ENCODE data around the gene S100A4.

S100A4 gene

DNA sequence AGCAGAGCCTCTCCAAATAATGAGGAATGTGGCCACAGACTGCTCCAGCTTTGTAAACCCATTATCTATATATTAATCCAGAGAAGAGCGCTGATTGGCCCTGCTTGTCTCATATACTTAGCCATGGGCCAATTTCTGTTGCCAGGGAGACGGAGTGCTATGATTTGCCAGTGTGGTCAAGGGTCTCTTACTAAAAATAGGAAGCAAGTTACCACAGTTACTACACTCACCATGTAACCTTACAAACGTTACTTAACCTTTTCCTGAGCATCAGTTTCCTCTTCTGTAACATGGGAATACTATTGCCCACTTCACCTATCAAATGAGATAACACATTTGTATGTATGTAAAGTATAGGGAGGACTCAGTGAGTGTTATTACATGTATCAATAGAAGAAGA is 27.7 kb upstream of the S100A4 start:
- DNase-seq (ENCODE audit: low read depth) = no peak
- no peak overlapping the region for H3K4me3 ChIP-seq (ENCODE audit: low read depth, low read length)
- TF ChIP-seq, protein P1, sequence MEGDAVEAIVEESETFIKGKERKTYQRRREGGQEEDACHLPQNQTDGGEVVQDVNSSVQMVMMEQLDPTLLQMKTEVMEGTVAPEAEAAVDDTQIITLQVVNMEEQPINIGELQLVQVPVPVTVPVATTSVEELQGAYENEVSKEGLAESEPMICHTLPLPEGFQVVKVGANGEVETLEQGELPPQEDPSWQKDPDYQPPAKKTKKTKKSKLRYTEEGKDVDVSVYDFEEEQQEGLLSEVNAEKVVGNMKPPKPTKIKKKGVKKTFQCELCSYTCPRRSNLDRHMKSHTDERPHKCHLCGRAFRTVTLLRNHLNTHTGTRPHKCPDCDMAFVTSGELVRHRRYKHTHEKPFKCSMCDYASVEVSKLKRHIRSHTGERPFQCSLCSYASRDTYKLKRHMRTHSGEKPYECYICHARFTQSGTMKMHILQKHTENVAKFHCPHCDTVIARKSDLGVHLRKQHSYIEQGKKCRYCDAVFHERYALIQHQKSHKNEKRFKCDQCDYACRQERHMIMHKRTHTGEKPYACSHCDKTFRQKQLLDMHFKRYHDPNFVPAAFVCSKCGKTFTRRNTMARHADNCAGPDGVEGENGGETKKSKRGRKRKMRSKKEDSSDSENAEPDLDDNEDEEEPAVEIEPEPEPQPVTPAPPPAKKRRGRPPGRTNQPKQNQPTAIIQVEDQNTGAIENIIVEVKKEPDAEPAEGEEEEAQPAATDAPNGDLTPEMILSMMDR (IDR thresholded peaks at IDR 0.05; ENCODE audit: control insufficient read depth, extremely low read depth, insufficient read depth) = no peak

GRCh38 chr1:153572569-153573015 is 27.0 kb upstream of the S100A4 start:
- no peak overlapping the region for H3K4me3 ChIP-seq (ENCODE audit: low read depth, low read length)
- DNase-seq (ENCODE audit: low read depth) = peak; percentile 32
- TF ChIP-seq, protein P1 (IDR thresholded peaks at IDR 0.05; ENCODE audit: control insufficient read depth, extremely low read depth, insufficient read depth) = peak; percentile 82

GRCh38 chr1:153571706-153572105 is 26.1 kb upstream of the S100A4 start:
- TF ChIP-seq, protein P1 (IDR thresholded peaks at IDR 0.05; ENCODE audit: control insufficient read depth, extremely low read depth, insufficient read depth) = no peak
- H3K4me3 ChIP-seq (ENCODE audit: low read depth, low read length) = no peak overlapping the region
- no peak for DNase-seq (ENCODE audit: low read depth)

DNA sequence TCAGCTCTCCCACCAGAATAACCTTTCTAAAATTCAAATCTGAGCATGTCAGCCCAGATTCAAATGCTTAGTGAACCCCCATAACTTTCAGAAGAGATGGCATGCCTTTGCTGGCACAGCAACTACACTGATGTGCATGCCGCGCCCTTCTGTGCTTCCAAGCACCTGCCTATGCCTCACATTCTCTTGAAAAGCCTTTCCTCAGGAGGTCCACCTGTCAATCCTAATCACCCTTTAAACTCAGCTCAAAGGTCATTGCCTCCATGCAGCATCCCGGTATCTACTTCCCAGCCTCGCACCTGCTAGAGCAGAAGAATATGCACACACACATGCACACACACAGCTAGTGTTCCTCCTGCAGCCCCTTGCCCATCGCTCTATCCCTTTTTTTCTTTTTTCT is 25.3 kb upstream of the S100A4 start:
- TF ChIP-seq, protein P1 (IDR thresholded peaks at IDR 0.05; ENCODE audit: control insufficient read depth, extremely low read depth, insufficient read depth) = no peak
- DNase-seq (ENCODE audit: low read depth) = no peak

DNA sequence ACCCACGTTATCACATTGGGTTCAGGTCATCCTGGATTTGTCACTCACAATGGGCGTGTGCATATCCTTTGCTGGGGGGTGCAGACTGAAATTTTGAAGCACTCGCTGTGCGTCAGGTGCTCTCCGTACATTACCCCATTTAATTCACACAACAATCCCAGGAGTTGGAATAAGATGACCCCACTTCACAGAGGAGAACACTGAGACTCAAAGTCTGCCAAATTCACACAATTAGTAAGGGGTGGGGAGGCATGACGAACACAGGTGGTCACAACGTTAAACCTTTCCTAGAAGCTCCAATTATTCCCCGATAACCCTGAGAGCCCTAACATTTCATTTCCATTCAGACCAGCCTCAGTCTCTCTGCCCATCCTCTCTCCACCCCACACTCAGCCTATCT is 23.9 kb upstream of the S100A4 start:
- TF ChIP-seq, protein P1 (IDR thresholded peaks at IDR 0.05; ENCODE audit: control insufficient read depth, extremely low read depth, insufficient read depth) = no peak
- H3K4me3 ChIP-seq (ENCODE audit: low read depth, low read length) = no peak overlapping the region
- no peak for DNase-seq (ENCODE audit: low read depth)

More for the DNA sequence above, 25.3 kb upstream of the S100A4 start:
- H3K4me3 ChIP-seq (ENCODE audit: low read depth, low read length) = no peak overlapping the region

- peak; percentile 22 for DNase-seq (ENCODE audit: low read depth)
- peak overlapping the region; percentile 36 for H3K4me3 ChIP-seq (ENCODE audit: low read depth, low read length)
These were observed 22.9 kb upstream of the S100A4 start for GRCh38 chr1:153568367-153569099.

More at GRCh38 chr1:153568367-153569099, 22.9 kb upstream of the S100A4 start:
- TF ChIP-seq, protein P1 (IDR thresholded peaks at IDR 0.05; ENCODE audit: control insufficient read depth, extremely low read depth, insufficient read depth) = peak; percentile 97

All from LNCaP clone FGC (cell line).